CD14-positive monocyte (primary cell): Measurements from ENCODE around the gene BTAF1. TPM values are rescaled to one million over a fixed set of nuclear protein-coding genes. Genes with fewer than 3 reads are reported as not detected.

Source experiments
- DNase-seq, 3 donors: peaks; one replicate each; pipeline ENCODE4 v3.0.0-alpha.2; 2011 to 2022
- H2AFZ ChIP-seq: 2 replicates; pipeline ENCODE4 v1.6.0; 2012; ENCODE audit warnings: mild to moderate bottlenecking, low read depth, low read length, inconsistent platforms; ENCODE audit not compliant: insufficient read depth, poor library complexity, severe bottlenecking
- H3K27ac ChIP-seq, 2 donors: 1 replicate in 1 of 2; 2 replicates in 1 of 2; pipeline ENCODE4 v1.5.1; 2012 to 2013; ENCODE audit warnings: low read length in 2 of 2, control low read depth in 1 of 2, inconsistent platforms in 1 of 2, low read depth in 1 of 2, mild to moderate bottlenecking in 1 of 2
- H3K27me3 ChIP-seq, 2 donors: one replicate each; pipeline versions ENCODE4 v1.6.0 to v1.6.1; 2011 to 2013; ENCODE audit warnings: low read length in 2 of 2; ENCODE audit not compliant: control insufficient read depth in 2 of 2, insufficient read depth in 2 of 2
- H3K36me3 ChIP-seq, 2 donors: replicated peaks in 1 of 2; 1 replicate in 1 of 2; 2 replicates in 1 of 2; pipeline versions ENCODE4 v1.5.1 to v1.6.1; 2012 to 2013; ENCODE audit warnings: low read length in 2 of 2, control low read depth in 1 of 2, inconsistent platforms in 1 of 2, mild to moderate bottlenecking in 1 of 2; ENCODE audit not compliant: insufficient read depth in 2 of 2, control insufficient read depth in 1 of 2
- H3K4me1 ChIP-seq, 2 donors: 1 replicate in 1 of 2; 2 replicates in 1 of 2; pipeline versions ENCODE4 v1.5.1 to v1.6.1; 2012 to 2013; ENCODE audit warnings: low read length in 2 of 2, control low read depth in 1 of 2, inconsistent platforms in 1 of 2, mild to moderate bottlenecking in 1 of 2, moderate library complexity in 1 of 2; ENCODE audit not compliant: insufficient read depth in 2 of 2, control insufficient read depth in 1 of 2
- H3K4me2 ChIP-seq: replicated peaks from 2 replicates; pipeline ENCODE3; 2012; ENCODE audit warnings: low read length, moderate library complexity, mild to moderate bottlenecking; ENCODE audit not compliant: poor library complexity, severe bottlenecking; ENCODE audit errors: extremely low read depth
- H3K4me3 ChIP-seq, 3 experiments: fragments of 200-600 bp in 1 of 3; sonication (generic) in 1 of 3; replicated peaks in 1 of 3; 1 replicate in 2 of 3; 2 replicates in 1 of 3; pipeline ENCODE4 v1.5.1; 2011 to 2013; ENCODE audit warnings: low read length in 3 of 3, mild to moderate bottlenecking in 3 of 3, control low read depth in 2 of 3, low read depth in 2 of 3, inconsistent platforms in 1 of 3, moderate library complexity in 1 of 3
- H3K79me2 ChIP-seq: 2 replicates; pipeline ENCODE4 v1.6.0; 2012; ENCODE audit warnings: mild to moderate bottlenecking, control low read depth, inconsistent platforms, low read length, moderate library complexity; ENCODE audit not compliant: insufficient read depth
- H3K9ac ChIP-seq: 2 replicates; pipeline ENCODE4 v1.6.0; 2017; ENCODE audit warnings: low read length, mild to moderate bottlenecking; ENCODE audit not compliant: insufficient read depth, poor library complexity, severe bottlenecking
- H3K9me3 ChIP-seq, 2 donors: replicated peaks in 1 of 2; 1 replicate in 1 of 2; 2 replicates in 1 of 2; pipeline versions ENCODE4 v1.5.1 to v1.6.1; 2012 to 2013; ENCODE audit warnings: low read length in 2 of 2, control low read depth in 1 of 2; ENCODE audit not compliant: control insufficient read depth in 1 of 2, insufficient read depth in 1 of 2
- H4K20me1 ChIP-seq: 2 replicates; pipeline ENCODE4 v1.6.0; 2012; ENCODE audit warnings: mild to moderate bottlenecking, low read length, control low read depth, moderate library complexity; ENCODE audit not compliant: insufficient read depth
- H3K27ac Mint-ChIP-seq, 7 donors: one replicate each; pipeline ENCODE4 v1.8.0; 2020; ENCODE audit warnings: mild to moderate bottlenecking in 7 of 7, mixed read lengths in 7 of 7, moderate library complexity in 6 of 7, inconsistent platforms in 2 of 7
- H3K27me3 Mint-ChIP-seq, 3 donors: one replicate each; pipeline ENCODE4 v1.8.0; 2021 to 2022; ENCODE audit warnings: low read depth in 3 of 3, mild to moderate bottlenecking in 3 of 3, mixed read lengths in 3 of 3, moderate library complexity in 3 of 3, inconsistent platforms in 1 of 3
- H3K36me3 Mint-ChIP-seq, 2 donors: one replicate each; pipeline ENCODE4 v1.8.0; 2020; ENCODE audit warnings: mixed read lengths in 2 of 2, inconsistent platforms in 1 of 2, mild to moderate bottlenecking in 1 of 2
- H3K4me1 Mint-ChIP-seq: one replicate; pipeline ENCODE4 v1.8.0; 2020; ENCODE audit warnings: mild to moderate bottlenecking, mixed read lengths
- H3K4me3 Mint-ChIP-seq, 2 donors: one replicate each; pipeline ENCODE4 v1.8.0; 2020; ENCODE audit warnings: mild to moderate bottlenecking in 2 of 2, mixed read lengths in 2 of 2, moderate library complexity in 1 of 2
- H3K9me3 Mint-ChIP-seq, 7 donors: one replicate each; pipeline ENCODE4 v1.8.0; 2020 to 2022; ENCODE audit warnings: mixed read lengths in 7 of 7, mild to moderate bottlenecking in 6 of 7, moderate library complexity in 6 of 7, inconsistent platforms in 2 of 7
- WGBS: methylation state at CpG from one replicate; pipeline ENCODE4 v1.1.5; 2013; ENCODE audit warnings: missing lambda C conversion rate; ENCODE audit not compliant: insufficient coverage; 5-methylcytosine and 5-hydroxymethylcytosine counted together
- intact Hi-C, 2 donors: fragments of 100-400 bp; cut with micrococcal nuclease; formaldehyde crosslinking; loops; one replicate each; pipeline versions ENCODE4 v1.15.0 to v1.15.1; 2023
- polyA plus RNA-seq, 3 donors: library from polyadenylated mRNA; depleted of rRNA in 1 of 3; unstranded in 2 of 3; stranded (reverse) in 1 of 3; fragments of 300-500 nt in 2 of 3; fragments of >200 nt in 1 of 3; fragmentation: Illumina TruSeq in 2 of 3; gene quantifications; 1 replicate in 2 of 3; 2 replicates in 1 of 3; pipeline ENCODE4 v1.2.3, GENCODE V29; 2012 to 2021
- TF ChIP-seq, protein P1 (sequence below): fragments of 200-600 bp; IDR thresholded peaks from one replicate; pipeline ENCODE4 v1.8.0; 2022; ENCODE audit warnings: antibody characterized with exemption, mild to moderate bottlenecking

BTAF1 gene
- polyA plus RNA-seq, 3 donors = 3.7 to 59.8 (median 5.1) TPM

DNA sequence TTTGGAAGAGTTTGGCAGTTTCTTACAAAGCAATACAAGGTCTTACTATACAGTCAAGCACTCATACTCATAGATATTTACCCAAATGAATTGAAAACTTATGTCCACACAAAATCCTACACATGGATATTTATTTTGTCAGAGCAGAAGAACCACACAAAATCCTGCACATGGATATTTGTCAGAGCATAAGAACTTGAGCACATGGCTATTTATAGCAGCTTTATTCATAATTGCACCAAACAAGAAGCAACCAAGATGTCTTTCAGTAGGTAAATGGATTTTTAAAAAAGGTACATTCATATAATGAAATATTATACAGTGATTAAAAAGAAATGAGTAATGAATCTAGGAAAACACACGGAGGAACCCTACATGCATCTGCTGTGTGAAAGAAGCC lies 115.4 kb downstream of the BTAF1 start:
- Mint-ChIP-seq H3K27me3 (no peaks in the 10 kb centered on the region), H3K27ac (no peak overlapping the region), H3K9me3 (no peaks in the 10 kb centered on the region), H3K4me1 (peaks cover 7% of the 10 kb centered on the region), H3K36me3 (peaks cover 9 to 10% of the 10 kb centered on the region in 2 donors), H3K4me3 (no peak overlapping the region)
- Histone ChIP-seq H3K4me2 (no peak overlapping the region), H3K9me3 (no peaks in the 10 kb centered on the region), H3K27ac (no peak overlapping the region), H3K27me3 (no peaks in the 10 kb centered on the region), H4K20me1 (no peaks in the 10 kb centered on the region), H3K4me1 (no peaks in the 10 kb centered on the region), H3K9ac (no peak overlapping the region), H2AFZ (no peak overlapping the region), H3K79me2 (no peaks in the 10 kb centered on the region), H3K4me3 (no peak overlapping the region), H3K36me3 (peaks cover 6 to 11% of the 10 kb centered on the region in 2 donors)
- intact Hi-C loops = no loop called here
- no peak for DNase-seq
- TF ChIP-seq, protein P1, sequence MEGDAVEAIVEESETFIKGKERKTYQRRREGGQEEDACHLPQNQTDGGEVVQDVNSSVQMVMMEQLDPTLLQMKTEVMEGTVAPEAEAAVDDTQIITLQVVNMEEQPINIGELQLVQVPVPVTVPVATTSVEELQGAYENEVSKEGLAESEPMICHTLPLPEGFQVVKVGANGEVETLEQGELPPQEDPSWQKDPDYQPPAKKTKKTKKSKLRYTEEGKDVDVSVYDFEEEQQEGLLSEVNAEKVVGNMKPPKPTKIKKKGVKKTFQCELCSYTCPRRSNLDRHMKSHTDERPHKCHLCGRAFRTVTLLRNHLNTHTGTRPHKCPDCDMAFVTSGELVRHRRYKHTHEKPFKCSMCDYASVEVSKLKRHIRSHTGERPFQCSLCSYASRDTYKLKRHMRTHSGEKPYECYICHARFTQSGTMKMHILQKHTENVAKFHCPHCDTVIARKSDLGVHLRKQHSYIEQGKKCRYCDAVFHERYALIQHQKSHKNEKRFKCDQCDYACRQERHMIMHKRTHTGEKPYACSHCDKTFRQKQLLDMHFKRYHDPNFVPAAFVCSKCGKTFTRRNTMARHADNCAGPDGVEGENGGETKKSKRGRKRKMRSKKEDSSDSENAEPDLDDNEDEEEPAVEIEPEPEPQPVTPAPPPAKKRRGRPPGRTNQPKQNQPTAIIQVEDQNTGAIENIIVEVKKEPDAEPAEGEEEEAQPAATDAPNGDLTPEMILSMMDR = no peak
- 100% methylated on average over 1 of the region's 1 CpG for WGBS

DNA sequence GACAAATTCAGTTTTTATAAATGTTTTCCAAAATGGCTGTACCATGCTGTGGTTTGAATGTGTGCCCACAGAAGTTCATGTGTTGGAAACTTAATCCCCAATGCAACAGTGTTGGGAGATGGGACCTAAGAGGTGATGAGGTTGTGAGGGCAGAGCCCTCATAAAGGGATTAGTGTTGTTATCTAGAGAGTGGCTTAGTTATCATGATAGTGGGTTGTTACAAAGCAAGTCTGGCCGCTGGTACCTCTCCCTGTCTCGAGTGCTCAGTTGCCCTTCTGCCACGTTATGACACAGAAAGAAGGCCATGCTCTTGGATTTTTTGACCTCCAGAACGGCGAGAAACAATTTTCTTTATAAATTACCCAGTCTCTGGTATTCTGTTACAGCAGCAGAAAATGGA lies 119.0 kb downstream of the BTAF1 start:
- intact Hi-C loops = no loop called here
- no peak overlapping the region for H3K4me2 ChIP-seq
- H3K36me3 Mint-ChIP-seq = peaks cover 6 to 8% of the 10 kb centered on the region in 2 donors
- no peaks in the 10 kb centered on the region for H3K27me3 Mint-ChIP-seq
- H3K4me1 Mint-ChIP-seq = peaks cover 7% of the 10 kb centered on the region
- H3K27me3 ChIP-seq = no peaks in the 10 kb centered on the region
- H3K27ac Mint-ChIP-seq = no peak overlapping the region
- no peaks in the 10 kb centered on the region for H3K4me1 ChIP-seq
- no peaks in the 10 kb centered on the region for H3K79me2 ChIP-seq
- H3K4me3 ChIP-seq = no peak overlapping the region
- no peaks in the 10 kb centered on the region for H3K9me3 ChIP-seq
- TF ChIP-seq, protein P1 = no peak
- no peaks in the 10 kb centered on the region for H4K20me1 ChIP-seq
- no peak overlapping the region for H2AFZ ChIP-seq
- 97% methylated on average over 5 of the region's 5 CpGs for WGBS
- H3K4me3 Mint-ChIP-seq = no peak overlapping the region
- peaks cover 0 to 4% (median 0%) of the 10 kb centered on the region in 7 donors for H3K9me3 Mint-ChIP-seq
- H3K27ac ChIP-seq = no peak overlapping the region
- no peaks in the 10 kb centered on the region for H3K36me3 ChIP-seq
- no peak for DNase-seq
- H3K9ac ChIP-seq = no peak overlapping the region
